ENCODE measurements around the gene LRTM1. TPM values are rescaled to one million over a fixed set of nuclear protein-coding genes. Genes with fewer than 3 reads are reported as not detected.

The LRTM1 gene
- total RNA-seq, 1 experiment from 2014 or later: not detected

- H3K36me3 Mint-ChIP-seq (ENCODE audit: insufficient read depth in 1 of 3, low read depth in 3 of 3): no peaks in the 10 kb centered on the region
- no CpG with 5 or more reads among the region's 3 CpGs for WGBS (ENCODE audit: extremely low coverage, insufficient read length, low lambda C conversion rate)
- no peak for TF ChIP-seq CTCF (conservative IDR thresholded peaks at IDR 0.05)
These were observed 36.2 kb upstream of the LRTM1 start for GRCh38 chr3:54964081-54964480.

More at GRCh38 chr3:54964081-54964480, 36.2 kb upstream of the LRTM1 start:
- Histone ChIP-seq H4K20me1 (ENCODE audit: control insufficient read depth, insufficient read depth, insufficient read length) (no peaks in the 10 kb centered on the region), H3K9ac (ENCODE audit: extremely low read depth, insufficient read length, low read length) (no peak overlapping the region), H3K79me1 (ENCODE audit: insufficient read depth, low read depth, low read length, poor library complexity, severe bottlenecking) (no peaks in the 10 kb centered on the region), H3K56ac (ENCODE audit: insufficient read length, low read depth, low read length) (no peak overlapping the region), H3K9me3 (ENCODE audit: control insufficient read depth, low read depth, low read length) (no peaks in the 10 kb centered on the region), H2BK120ac (ENCODE audit: low read depth, low read length, poor library complexity, severe bottlenecking) (no peak overlapping the region), H4K91ac (ENCODE audit: insufficient read length, low read depth, low read length) (no peak overlapping the region), H4K5ac (ENCODE audit: insufficient read length, low read depth, low read length) (no peak overlapping the region), H2AK5ac (ENCODE audit: insufficient read length, low read length) (no peak overlapping the region), H2BK5ac (ENCODE audit: insufficient read length, low read length) (no peak overlapping the region), H3K27me3 (ENCODE audit: insufficient read depth, low read length) (no peaks in the 10 kb centered on the region), H3K4me2 (ENCODE audit: insufficient read depth, insufficient read length, low read length) (no peak overlapping the region), H2BK20ac (ENCODE audit: low read depth, low read length, poor library complexity, severe bottlenecking) (no peak overlapping the region), H3K23me2 (ENCODE audit: insufficient read length, low read depth, low read length, poor library complexity, severe bottlenecking) (no peaks in the 10 kb centered on the region), H3K4me1 (ENCODE audit: insufficient read depth, low read length) (no peaks in the 10 kb centered on the region), H3K14ac (ENCODE audit: insufficient read depth, low read length) (no peak overlapping the region), H3K27ac (ENCODE audit: insufficient read length, low read depth, low read length) (no peak overlapping the region), H3K79me2 (ENCODE audit: insufficient read depth, low read length) (no peaks in the 10 kb centered on the region), H3T11ph (ENCODE audit: low read length) (no peak overlapping the region), H3K4ac (ENCODE audit: low read depth, low read length) (no peak overlapping the region), H2BK12ac (ENCODE audit: insufficient read length, low read depth, low read length) (no peak overlapping the region), H4K8ac (replicated peaks; ENCODE audit: insufficient read length, low read depth, low read length) (no peak overlapping the region), H3K18ac (ENCODE audit: insufficient read length, low read depth, low read length) (no peak overlapping the region), H2AFZ (ENCODE audit: low read length) (no peak overlapping the region), H3K23ac (ENCODE audit: insufficient read length, low read depth, low read length) (no peak overlapping the region), H2BK15ac (ENCODE audit: low read depth, low read length) (no peak overlapping the region)
- no peak for DNase-seq
- no peak overlapping the region for H3K4me3 Mint-ChIP-seq
- no peaks in the 10 kb centered on the region for H3K9me3 Mint-ChIP-seq
- H3K27ac Mint-ChIP-seq: no peak overlapping the region
- no peaks in the 10 kb centered on the region; the same call in 1 of the 2 replicates for H3K27me3 Mint-ChIP-seq (ENCODE audit: low read depth)
- peaks cover 27 to 28% of the 10 kb centered on the region in 2 experiments for H3K4me1 Mint-ChIP-seq

Data from H9 (cell line).